Astrocyte of the cerebellum (primary cell): Measurements from ENCODE around the gene MRC2.
A peak's percentile ranks its signal among the peaks of the same experiment; 100 is the strongest.
"Not testable (repeated sequence)": the region's sequence is repeated elsewhere in the genome, so short reads cannot be mapped to it uniquely, and the experiment has no call there.

Source experiments
- DNase-seq: peaks from one replicate; pipeline ENCODE4 v3.0.0-alpha.2; 2011; ENCODE audit warnings: low read depth
- H3K4me3 ChIP-seq: 2 replicates; pipeline ENCODE4 v1.5.1; 2011; ENCODE audit warnings: mild to moderate bottlenecking, low read depth, low read length, moderate library complexity
- CTCF ChIP-seq: IDR thresholded peaks from 2 replicates; pipeline ENCODE4 v1.5.1; 2012; ENCODE audit warnings: low read length, low read depth, moderate library complexity, mild to moderate bottlenecking; ENCODE audit errors: missing control alignments
- in situ Hi-C: cut with HindIII; loops from 2 replicates; pipeline ENCODE4 v1.10.0; 2017; ENCODE audit warnings: low sequenced_read_pairs

MRC2 gene

DNA sequence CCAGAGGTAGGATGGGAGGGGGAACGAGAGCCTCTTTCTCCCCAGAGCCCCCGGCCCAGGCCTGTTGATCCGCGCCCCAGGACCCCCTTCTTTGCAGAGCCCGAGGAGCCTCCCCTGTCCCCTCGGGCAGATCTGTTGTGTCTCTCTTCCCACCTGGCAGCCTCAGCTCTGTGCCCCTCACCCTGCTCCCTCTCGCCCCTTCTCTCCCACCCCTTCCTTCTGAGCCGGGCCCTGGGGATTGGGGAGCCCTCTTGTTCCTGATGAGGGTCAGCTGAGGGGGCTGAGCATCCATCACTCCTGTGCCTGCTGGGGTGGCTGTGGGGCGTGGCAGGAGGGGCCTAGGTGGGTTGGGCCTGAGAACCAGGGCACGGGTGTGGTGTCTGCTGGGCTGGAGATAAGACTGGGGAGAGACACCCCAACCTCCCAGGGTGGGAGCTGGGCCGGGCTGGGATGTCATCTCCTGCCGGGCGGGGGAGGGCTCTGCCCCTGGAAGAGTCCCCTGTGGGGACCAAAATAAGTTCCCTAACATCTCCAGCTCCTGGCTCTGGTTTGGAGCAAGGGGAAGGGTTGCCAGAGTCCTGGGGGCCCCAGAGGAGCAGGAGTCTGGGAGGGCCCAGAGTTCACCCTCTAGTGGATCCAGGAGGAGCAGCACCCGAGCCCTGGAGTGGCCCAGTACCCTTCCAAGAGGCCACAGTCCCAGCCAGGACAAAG is 65.4 kb downstream of the MRC2 start:
- H3K4me3 ChIP-seq, result no peak overlapping the region
- DNase-seq, result no peak
- in situ Hi-C loops, result loop anchor here (5.0 kb wide), 1 partner anchor 76 kb away; no protein-coding TSS in a partner anchor
- TF ChIP-seq CTCF, result peak; percentile 59

DNA sequence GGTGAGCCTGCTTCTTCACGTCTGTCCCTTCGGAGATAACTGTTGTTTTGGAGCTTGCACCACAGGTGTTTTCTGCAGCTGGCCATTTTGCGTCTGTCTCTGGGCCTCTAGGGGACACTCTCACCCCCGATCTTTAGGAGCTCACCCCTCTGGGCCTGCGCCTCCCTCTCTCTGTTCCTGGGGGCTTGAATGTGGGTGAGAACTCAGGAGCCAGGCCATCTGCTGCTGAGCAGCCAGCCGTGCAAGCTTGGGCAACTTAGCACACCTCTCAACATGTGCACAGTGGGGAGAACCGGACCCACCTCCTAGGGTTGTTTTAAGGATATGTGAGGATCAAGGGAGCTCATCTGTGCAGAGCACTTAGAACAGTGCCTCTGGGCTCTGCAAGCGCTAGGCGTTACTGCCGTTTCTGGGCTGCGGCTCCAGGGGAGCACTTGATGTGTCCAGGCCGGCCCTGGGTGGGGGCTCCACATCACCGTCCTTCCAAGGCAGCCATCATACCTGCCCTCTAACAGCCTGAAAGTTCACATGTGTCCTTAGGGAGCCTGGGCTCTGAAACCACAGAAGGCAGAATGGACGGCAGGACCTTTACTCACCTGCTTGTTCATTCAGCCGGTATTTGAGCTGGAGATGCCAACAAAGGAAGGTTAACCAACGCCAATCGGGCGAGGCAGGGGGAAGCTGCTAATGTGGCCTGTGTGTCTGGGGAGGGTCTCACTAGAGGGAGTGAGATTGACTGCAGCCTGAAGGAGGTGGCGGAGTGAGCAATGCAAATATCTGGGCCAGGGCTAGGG is 66.3 kb downstream of the MRC2 start:
- in situ Hi-C loops, result loop anchor here (5.0 kb wide), 1 partner anchor 77 kb away; no protein-coding TSS in a partner anchor
- H3K4me3 ChIP-seq, result no peak overlapping the region
- no peak for TF ChIP-seq CTCF
- no peak for DNase-seq

DNA sequence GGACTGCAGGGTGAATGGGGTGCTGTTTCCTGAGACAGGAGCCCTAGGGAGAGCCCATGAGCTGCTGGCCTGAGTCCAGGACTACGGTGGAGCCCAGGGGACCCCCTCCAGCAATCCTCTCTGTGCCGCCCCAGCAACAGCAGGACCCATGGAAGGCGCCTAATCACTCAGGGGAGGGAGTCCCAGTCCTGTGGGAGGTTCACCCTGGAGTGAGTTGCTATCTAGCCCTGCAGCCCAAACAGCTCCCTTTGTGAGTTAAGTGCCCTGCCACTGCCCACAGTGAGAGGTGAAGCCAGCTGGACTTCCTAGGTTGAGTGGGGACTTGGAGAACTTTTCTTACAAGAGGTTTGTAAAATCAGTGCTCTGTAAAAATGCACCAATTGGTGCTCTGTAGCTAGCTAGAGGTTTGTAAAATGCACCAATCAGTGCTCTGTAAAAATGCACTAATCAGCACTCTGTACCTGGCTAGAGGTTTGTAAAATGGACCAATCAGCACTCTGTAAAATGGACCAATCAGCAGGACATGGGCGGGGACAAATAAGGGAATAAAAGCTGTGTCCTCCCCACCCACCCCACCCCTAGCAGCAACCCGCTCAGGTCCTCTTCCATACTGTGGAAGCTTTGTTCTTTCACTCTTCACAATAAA is 67.7 kb downstream of the MRC2 start:
- in situ Hi-C loops, H3K4me3 ChIP-seq, DNase-seq: not testable (repeated sequence)

- in situ Hi-C loops, result no loop called here
- no peak overlapping the region for H3K4me3 ChIP-seq
- no peak for TF ChIP-seq CTCF
- no peak for DNase-seq
Observed at GRCh38 chr17:62696256-62696655, 68.8 kb downstream of the MRC2 start.

DNA sequence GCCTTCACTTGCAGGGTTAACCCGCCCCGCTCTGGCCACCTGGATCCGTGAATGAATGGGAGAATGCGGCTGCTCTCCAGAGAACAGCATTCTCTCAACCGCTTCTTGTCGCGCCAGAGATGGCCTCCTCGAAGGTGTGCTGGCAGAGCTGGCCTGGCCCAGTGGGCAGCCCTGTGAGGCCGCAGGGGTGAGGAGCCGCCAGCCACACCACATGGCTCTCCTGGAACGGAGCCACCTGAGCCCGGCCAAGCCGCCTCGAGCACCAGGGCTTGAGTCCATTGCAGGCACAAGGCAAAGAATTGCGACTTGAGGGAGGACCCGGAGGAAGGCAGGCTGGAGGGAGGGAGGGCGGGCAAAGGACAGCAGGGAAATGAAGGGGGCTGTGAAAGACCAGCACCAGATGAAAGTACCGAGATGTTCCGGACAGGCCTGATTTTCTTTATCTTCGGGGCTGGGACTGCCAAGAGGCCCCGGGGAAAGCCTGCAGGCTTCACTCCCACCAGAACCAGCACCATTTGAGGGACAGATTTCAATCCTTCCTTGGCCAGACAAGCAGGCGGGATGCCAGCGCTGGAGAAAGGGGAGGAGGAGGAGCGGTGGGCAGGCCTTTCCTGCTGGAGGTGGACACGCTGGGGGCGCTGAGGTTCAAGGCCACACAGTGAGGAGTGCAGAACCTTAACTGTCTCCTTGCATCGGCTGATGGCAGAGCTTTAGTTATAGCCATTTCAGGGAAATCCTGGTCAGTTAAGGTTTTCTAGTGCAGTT is 69.4 kb downstream of the MRC2 start:
- TF ChIP-seq CTCF, result no peak
- H3K4me3 ChIP-seq, result no peak overlapping the region
- no peak for DNase-seq
- in situ Hi-C loops, result no loop called here

GRCh38 chr17:62698459-62698858 is 71.0 kb downstream of the MRC2 start:
- H3K4me3 ChIP-seq, DNase-seq, in situ Hi-C loops: not testable (repeated sequence)
